Stomach (tissue), 9 donors: ENCODE measurements around the gene SNX30. TPM values are rescaled to one million over a fixed set of nuclear protein-coding genes. Genes with fewer than 3 reads are reported as not detected.

Source experiments
- DNase-seq, 2 donors: peaks; one replicate each; pipeline versions ENCODE4 v3.0.0 to v3.0.0-alpha.2; 2013 to 2019
- H3K27ac ChIP-seq, 5 donors: fragments of 200-600 bp in 4 of 5; sonication (generic) in 4 of 5; one replicate each; pipeline ENCODE4 v1.5.1; 2013 to 2019; ENCODE audit warnings: mild to moderate bottlenecking in 1 of 5, moderate library complexity in 1 of 5
- H3K27me3 ChIP-seq, 3 donors: fragments of 200-600 bp; sonication (generic); one replicate each; pipeline ENCODE4 v1.5.1; 2017 to 2019; ENCODE audit warnings: mixed run types in 1 of 3
- H3K36me3 ChIP-seq, 4 donors: fragments of 200-600 bp; sonication (generic); 1 replicate in 3 of 4; 2 replicates in 1 of 4; pipeline ENCODE4 v1.5.1; 2016 to 2019
- H3K4me1 ChIP-seq, 4 donors: fragments of 200-600 bp; sonication (generic); one replicate each; pipeline ENCODE4 v1.5.1; 2016 to 2019
- H3K4me3 ChIP-seq, 4 donors: fragments of 200-600 bp; sonication (generic) in 3 of 4; one replicate each; pipeline ENCODE4 v1.5.1; 2016 to 2019; ENCODE audit warnings: mild to moderate bottlenecking in 1 of 4
- H3K9me3 ChIP-seq, 4 donors: fragments of 200-600 bp; sonication (generic); one replicate each; pipeline ENCODE4 v1.5.1; 2016 to 2019
- EP300 ChIP-seq: sonication (generic); formaldehyde crosslinking; IDR thresholded peaks from one replicate; pipeline ENCODE4 v1.6.1; 2017; ENCODE audit warnings: antibody characterized with exemption
- POLR2A ChIP-seq, 4 donors: fragments of 450-650 bp; IDR thresholded peaks; one replicate each; pipeline ENCODE4 v1.6.1; 2016; ENCODE audit warnings: antibody characterized with exemption in 4 of 4, control low read depth in 2 of 4, mild to moderate bottlenecking in 1 of 4, moderate library complexity in 1 of 4
- POLR2AphosphoS5 ChIP-seq, 3 donors: sonication (generic); formaldehyde crosslinking; IDR thresholded peaks; one replicate each; pipeline ENCODE4 v1.6.1; 2016; ENCODE audit warnings: antibody characterized with exemption in 3 of 3
- WGBS, 5 donors: extraction: QIAGEN DNeasy Blood & Tissue Kit in 3 of 5; methylation state at CpG; one replicate each; pipeline versions ENCODE4 v1.1.5 to v1.1.7; 2013 to 2018; 5-methylcytosine and 5-hydroxymethylcytosine counted together
- intact Hi-C: fragments of 100-400 bp; cut with DNase I; formaldehyde crosslinking; loops from one replicate; pipeline ENCODE4 v1.15.1; 2023; ENCODE audit warnings: low total_unique reads
- polyA plus RNA-seq, 3 donors: library from polyadenylated mRNA; stranded (reverse); fragments of 200-250 nt; gene quantifications; one replicate each; pipeline ENCODE4 v1.2.3, GENCODE V29; 2013
- total RNA-seq, 5 donors: library from RNA; depleted of rRNA; stranded (reverse); fragments of >200 nt; gene quantifications; one replicate each; pipeline versions ENCODE4 v1.1.0 to v1.2.3, GENCODE V29; 2014 to 2016
- TF ChIP-seq, protein P1 (sequence below), 7 experiments: fragments of 450-650 bp in 4 of 7; fragments of 200-600 bp in 3 of 7; sonication (generic) in 3 of 7; IDR thresholded peaks; one replicate each; pipeline ENCODE4 v1.5.1; 2016 to 2019; ENCODE audit warnings: antibody characterized with exemption in 7 of 7, control low read depth in 2 of 7, mild to moderate bottlenecking in 1 of 7
- donor health status: healthy with polysubstance abuse.
- donor health status: Bipolar disorder and iron deficiency.
- donor health status: healthy.

Gene SNX30
- total and polyA plus RNA-seq, 8 donors: 1.2 to 37.1 (median 5.3) TPM

DNA sequence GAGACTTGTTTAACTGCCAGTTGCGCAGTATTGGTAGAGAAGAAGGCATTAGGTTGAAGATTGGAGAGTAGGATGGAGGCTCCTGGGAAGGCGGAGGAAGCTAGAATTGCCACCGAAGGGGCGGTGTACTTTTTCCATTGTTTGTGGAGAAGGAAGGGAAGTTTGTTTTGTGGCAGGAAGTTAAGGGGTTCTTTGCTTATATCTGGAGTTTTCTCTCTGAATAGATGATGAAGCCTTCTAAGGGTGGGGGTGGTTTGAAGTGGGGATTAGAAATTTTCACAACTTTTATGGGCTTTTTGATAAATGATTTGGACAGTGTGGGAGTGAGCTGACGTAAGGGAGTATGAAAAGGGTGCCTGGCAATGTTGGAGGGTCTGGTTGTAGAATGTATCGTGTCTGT, 59.3 kb downstream of the SNX30 start:
- WGBS, 5 donors: 63 to 79% (median 67%) methylated on average over 6 of the region's 6 CpGs
- TF ChIP-seq POLR2A (IDR thresholded peaks at IDR 0.05) (no peak), EP300 (no peak), POLR2AphosphoS5 (IDR thresholded peaks at IDR 0.05) (no peak)
- TF ChIP-seq, protein P1, sequence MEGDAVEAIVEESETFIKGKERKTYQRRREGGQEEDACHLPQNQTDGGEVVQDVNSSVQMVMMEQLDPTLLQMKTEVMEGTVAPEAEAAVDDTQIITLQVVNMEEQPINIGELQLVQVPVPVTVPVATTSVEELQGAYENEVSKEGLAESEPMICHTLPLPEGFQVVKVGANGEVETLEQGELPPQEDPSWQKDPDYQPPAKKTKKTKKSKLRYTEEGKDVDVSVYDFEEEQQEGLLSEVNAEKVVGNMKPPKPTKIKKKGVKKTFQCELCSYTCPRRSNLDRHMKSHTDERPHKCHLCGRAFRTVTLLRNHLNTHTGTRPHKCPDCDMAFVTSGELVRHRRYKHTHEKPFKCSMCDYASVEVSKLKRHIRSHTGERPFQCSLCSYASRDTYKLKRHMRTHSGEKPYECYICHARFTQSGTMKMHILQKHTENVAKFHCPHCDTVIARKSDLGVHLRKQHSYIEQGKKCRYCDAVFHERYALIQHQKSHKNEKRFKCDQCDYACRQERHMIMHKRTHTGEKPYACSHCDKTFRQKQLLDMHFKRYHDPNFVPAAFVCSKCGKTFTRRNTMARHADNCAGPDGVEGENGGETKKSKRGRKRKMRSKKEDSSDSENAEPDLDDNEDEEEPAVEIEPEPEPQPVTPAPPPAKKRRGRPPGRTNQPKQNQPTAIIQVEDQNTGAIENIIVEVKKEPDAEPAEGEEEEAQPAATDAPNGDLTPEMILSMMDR (IDR thresholded peaks at IDR 0.05): no peak

DNA sequence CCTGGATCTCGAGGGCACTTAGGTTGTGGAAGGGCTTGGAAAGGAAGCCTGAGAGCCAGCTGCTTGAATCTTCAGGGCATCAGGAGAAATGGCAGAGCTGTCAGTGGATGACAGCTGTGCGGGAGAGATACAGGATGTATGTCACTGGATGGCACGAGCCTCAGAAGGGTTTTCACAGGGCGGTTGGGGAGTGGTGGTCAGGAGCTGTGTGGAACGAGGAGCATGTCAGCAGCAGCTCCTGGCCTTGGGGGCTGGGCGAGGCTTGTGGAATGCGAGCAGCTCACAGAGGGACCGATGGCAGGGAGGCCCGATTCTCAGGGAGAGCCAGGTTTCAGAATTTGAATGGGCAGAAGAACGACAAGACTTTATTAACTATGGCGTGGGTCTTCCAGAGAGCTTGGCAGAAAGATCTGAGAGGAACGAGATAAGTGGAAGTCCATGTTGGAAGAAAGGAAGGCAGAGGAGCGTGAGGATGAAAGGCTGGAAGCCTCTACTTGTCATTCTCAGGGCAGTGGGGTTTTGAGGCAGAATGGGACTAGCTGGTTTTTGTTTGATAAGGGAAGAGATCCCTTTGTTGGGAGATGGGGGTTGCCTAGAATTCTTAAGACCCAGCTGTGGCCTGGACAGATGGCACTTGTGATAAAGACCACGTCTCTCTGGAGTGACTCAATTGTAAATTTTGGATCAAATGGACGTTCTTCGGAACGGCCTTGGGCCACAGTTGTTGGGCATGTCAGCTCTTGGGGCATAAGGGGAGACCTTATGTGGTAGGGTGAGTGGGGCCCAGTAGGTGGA, 60.3 kb downstream of the SNX30 start:
- no peaks in the 10 kb centered on the region for H3K9me3 ChIP-seq
- peaks cover 0 to 7% (median 0%) of the 10 kb centered on the region in 4 donors for H3K4me1 ChIP-seq
- no peaks in the 10 kb centered on the region for H3K27me3 ChIP-seq
- intact Hi-C loops: no loop called here
- no peak for DNase-seq
- WGBS, 5 donors: 85 to 89% (median 88%) methylated on average over 17 of the region's 17 CpGs
- H3K4me3 ChIP-seq: no peak overlapping the region
- H3K27ac ChIP-seq: no peak overlapping the region
- TF ChIP-seq POLR2AphosphoS5 (IDR thresholded peaks at IDR 0.05) (no peak), POLR2A (IDR thresholded peaks at IDR 0.05) (no peak), EP300 (no peak)
- TF ChIP-seq, protein P1 (IDR thresholded peaks at IDR 0.05): no peak
- peaks cover 0 to 14% (median 7%) of the 10 kb centered on the region in 4 donors for H3K36me3 ChIP-seq

More for the DNA sequence above, 59.3 kb downstream of the SNX30 start:
- intact Hi-C loops: no loop called here
- no peak for DNase-seq
- Histone ChIP-seq H3K4me3 (no peak overlapping the region), H3K27me3 (no peaks in the 10 kb centered on the region), H3K36me3 (peaks cover 0 to 21% (median 8%) of the 10 kb centered on the region in 4 donors), H3K27ac (no peak overlapping the region), H3K9me3 (no peaks in the 10 kb centered on the region), H3K4me1 (peaks cover 0 to 7% (median 0%) of the 10 kb centered on the region in 4 donors)

DNA sequence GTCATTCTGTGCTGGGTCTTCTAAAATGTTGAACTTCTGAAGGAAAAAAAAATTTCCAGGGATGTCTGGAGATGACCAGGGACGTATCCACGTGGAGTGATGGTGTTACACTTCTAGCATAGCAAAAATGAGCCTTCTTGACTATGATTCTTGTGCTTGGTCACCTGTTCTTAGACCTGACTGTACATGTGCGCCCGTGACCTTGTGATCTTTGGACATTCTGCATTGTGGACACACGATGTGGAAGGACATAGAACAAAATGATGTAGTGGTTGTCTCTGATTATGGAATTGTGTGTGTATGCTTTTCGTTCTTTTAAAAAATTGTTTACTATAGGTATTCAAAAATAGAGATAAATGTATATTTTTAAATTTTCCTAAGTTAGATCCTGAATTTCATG, 61.0 kb downstream of the SNX30 start:
- H3K4me3 ChIP-seq: no peak overlapping the region
- H3K4me1 ChIP-seq: peaks cover 0 to 8% (median 0%) of the 10 kb centered on the region in 4 donors
- DNase-seq: no peak
- WGBS, 5 donors: 91 to 96% (median 94%) methylated on average over 6 of the region's 6 CpGs
- TF ChIP-seq POLR2A (IDR thresholded peaks at IDR 0.05) (no peak), EP300 (no peak), POLR2AphosphoS5 (IDR thresholded peaks at IDR 0.05) (no peak)
- TF ChIP-seq, protein P1 (IDR thresholded peaks at IDR 0.05): no peak
- intact Hi-C loops: no loop called here
- no peaks in the 10 kb centered on the region for H3K9me3 ChIP-seq
- H3K27me3 ChIP-seq: no peaks in the 10 kb centered on the region
- no peak overlapping the region for H3K27ac ChIP-seq
- H3K36me3 ChIP-seq: peaks cover 0 to 12% (median 7%) of the 10 kb centered on the region in 4 donors

DNA sequence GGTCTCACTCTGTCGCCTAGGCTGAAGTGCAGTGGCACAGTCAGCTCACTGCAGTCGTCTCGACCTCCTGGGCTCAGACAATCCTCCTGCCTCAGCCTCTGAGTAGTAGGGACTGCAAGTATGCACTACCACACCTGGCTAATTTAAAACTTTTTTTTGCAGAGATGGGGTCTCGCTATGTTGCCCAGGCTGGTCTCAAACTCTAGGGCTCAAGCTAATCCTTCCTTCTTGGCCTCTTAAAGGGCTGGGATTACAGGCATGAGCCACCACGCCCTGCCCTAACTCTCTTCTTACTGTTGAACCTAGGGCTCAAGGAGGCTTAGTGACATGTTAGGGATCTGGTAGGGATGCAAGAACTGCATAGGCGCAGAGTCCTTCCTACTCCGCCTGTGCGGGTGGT, 65.3 kb downstream of the SNX30 start:
- TF ChIP-seq, protein P1 (IDR thresholded peaks at IDR 0.05): no peak
- no peak for TF ChIP-seq EP300
- no peak for TF ChIP-seq POLR2A (IDR thresholded peaks at IDR 0.05)
- no peak for TF ChIP-seq POLR2AphosphoS5 (IDR thresholded peaks at IDR 0.05)
- WGBS, 5 donors: 81 to 91% (median 87%) methylated on average over 8 of the region's 8 CpGs
- peaks cover 0 to 13% (median 9%) of the 10 kb centered on the region in 4 donors for H3K36me3 ChIP-seq
- intact Hi-C loops: no loop called here
- no peaks in the 10 kb centered on the region for H3K9me3 ChIP-seq
- H3K27ac ChIP-seq: no peak overlapping the region
- no peak for DNase-seq
- peaks cover 0 to 19% (median 7%) of the 10 kb centered on the region in 4 donors for H3K4me1 ChIP-seq
- H3K4me3 ChIP-seq: no peak overlapping the region
- H3K27me3 ChIP-seq: no peaks in the 10 kb centered on the region
